Naive thymus-derived CD4-positive, alpha-beta T cell (primary cell): Measurements from ENCODE around the gene CTBP2. TPM values are rescaled to one million over a fixed set of nuclear protein-coding genes. Genes with fewer than 3 reads are reported as not detected.

Source experiments
- ATAC-seq: fragments of 150-1000 bp; cut with Tn5 transposase; 2 replicates; pipeline ENCODE4 v1.10.0; 2021; ENCODE audit warnings: mild to moderate bottlenecking, moderate library complexity
- CTCF ChIA-PET: fragments of 350-600 bp; sonication (Branson Sonifier 250); formaldehyde crosslinking; loops from one replicate; lab custom pipeline; 2021; ENCODE audit warnings: antibody characterized with exemption; lab: Charles Lee
- POLR2A ChIA-PET: fragments of 350-600 bp; sonication (Branson Sonifier 250); formaldehyde crosslinking; loops from one replicate; lab custom pipeline; 2021; ENCODE audit warnings: antibody characterized with exemption, inconsistent platforms; lab: Charles Lee
- DNase-seq, 9 donors: peaks; one replicate each; pipeline versions ENCODE4 v3.0.0 to v3.0.0-alpha.2; 2020 to 2022; ENCODE audit warnings: mixed read lengths in 1 of 9
- H3K27ac ChIP-seq: one replicate; pipeline ENCODE4 v1.7.0; 2013; ENCODE audit warnings: mild to moderate bottlenecking, low read depth, low read length, moderate library complexity
- H3K27me3 ChIP-seq, 2 donors: one replicate each; pipeline ENCODE4 v1.7.0; 2013; ENCODE audit warnings: low read length in 2 of 2, mild to moderate bottlenecking in 2 of 2, moderate library complexity in 2 of 2; ENCODE audit not compliant: control insufficient read depth in 2 of 2, insufficient read depth in 2 of 2
- H3K36me3 ChIP-seq, 3 experiments: 1 replicate in 2 of 3; 2 replicates in 1 of 3; pipeline ENCODE4 v1.7.0; 2013; ENCODE audit warnings: low read length in 3 of 3, mild to moderate bottlenecking in 3 of 3, moderate library complexity in 1 of 3; ENCODE audit not compliant: insufficient read depth in 3 of 3, control insufficient read depth in 2 of 3
- H3K4me1 ChIP-seq, 2 donors: one replicate each; pipeline ENCODE4 v1.7.0; 2013; ENCODE audit warnings: low read length in 2 of 2, mild to moderate bottlenecking in 2 of 2, moderate library complexity in 1 of 2; ENCODE audit not compliant: control insufficient read depth in 2 of 2, insufficient read depth in 2 of 2
- H3K4me3 ChIP-seq: 2 replicates; pipeline ENCODE4 v1.7.0; 2013; ENCODE audit warnings: mild to moderate bottlenecking, low read length
- H3K9me3 ChIP-seq, 3 experiments: 1 replicate in 2 of 3; 2 replicates in 1 of 3; pipeline ENCODE4 v1.7.0; 2013; ENCODE audit warnings: low read length in 3 of 3; ENCODE audit not compliant: control insufficient read depth in 2 of 3
- H3K27ac Mint-ChIP-seq, 9 donors: one replicate each; pipeline ENCODE4 v1.8.0; 2020 to 2022; ENCODE audit warnings: mixed read lengths in 9 of 9, mild to moderate bottlenecking in 8 of 9, moderate library complexity in 5 of 9, inconsistent platforms in 2 of 9
- H3K27me3 Mint-ChIP-seq, 5 donors: one replicate each; pipeline ENCODE4 v1.8.0; 2021 to 2022; ENCODE audit warnings: mixed read lengths in 5 of 5, mild to moderate bottlenecking in 1 of 5
- H3K36me3 Mint-ChIP-seq, 5 donors: one replicate each; pipeline ENCODE4 v1.8.0; 2020 to 2022; ENCODE audit warnings: mixed read lengths in 5 of 5, mild to moderate bottlenecking in 3 of 5, inconsistent platforms in 1 of 5
- H3K4me1 Mint-ChIP-seq, 7 donors: one replicate each; pipeline ENCODE4 v1.8.0; 2020 to 2022; ENCODE audit warnings: mixed read lengths in 7 of 7, mild to moderate bottlenecking in 3 of 7, inconsistent platforms in 1 of 7
- H3K4me3 Mint-ChIP-seq, 10 donors: one replicate each; pipeline ENCODE4 v1.8.0; 2020 to 2022; ENCODE audit warnings: mild to moderate bottlenecking in 10 of 10, mixed read lengths in 10 of 10, moderate library complexity in 6 of 10, inconsistent platforms in 2 of 10
- H3K9me3 Mint-ChIP-seq, 11 donors: one replicate each; pipeline ENCODE4 v1.8.0; 2020 to 2022; ENCODE audit warnings: mixed read lengths in 11 of 11, mild to moderate bottlenecking in 4 of 11, inconsistent platforms in 1 of 11, moderate library complexity in 1 of 11
- intact Hi-C, 2 donors: fragments of 100-400 bp; cut with micrococcal nuclease; formaldehyde crosslinking; loops; one replicate each; pipeline ENCODE4 v1.15.1; 2023
- polyA plus RNA-seq, 2 donors: library from polyadenylated mRNA; unstranded; fragments of 300-500 nt; fragmentation: Illumina TruSeq; gene quantifications; one replicate each; pipeline ENCODE4 v1.2.3, GENCODE V29; 2021
- total RNA-seq, 6 experiments: library from RNA in 5 of 6; stranded (reverse) in 5 of 6; gene quantifications; 1 replicate in 5 of 6; 2 replicates in 1 of 6; pipeline ENCODE4 v1.2.3 and lab custom pipeline; 2021 to 2026

The CTBP2 gene
- total and polyA plus RNA-seq, 7 experiments from 2014 or later, result 0.05 to 39.5 (median 1.7) TPM; not detected in 1

GRCh38 chr10:124987788-124988187 lies 172.6 kb downstream of the CTBP2 start:
- Mint-ChIP-seq H3K27ac (peak overlapping the region in 1 of 9 donors; percentile 21), H3K9me3 (no peaks in the 10 kb centered on the region), H3K4me3 (no peak overlapping the region), H3K36me3 (peaks cover 18 to 47% (median 37%) of the 10 kb centered on the region in 5 donors), H3K4me1 (peaks cover 0 to 12% (median 0%) of the 10 kb centered on the region in 7 donors), H3K27me3 (no peaks in the 10 kb centered on the region)
- intact Hi-C loops, result no loop called here
- ATAC-seq, result no peak
- Histone ChIP-seq H3K27ac (no peak overlapping the region), H3K36me3 (peaks cover 0 to 39% (median 0%) of the 10 kb centered on the region in 3 experiments), H3K27me3 (no peaks in the 10 kb centered on the region), H3K4me1 (no peaks in the 10 kb centered on the region), H3K9me3 (no peaks in the 10 kb centered on the region), H3K4me3 (no peak overlapping the region)
- POLR2A ChIA-PET, result no interaction called here
- CTCF ChIA-PET, result no interaction called here
- DNase-seq, result no peak

- no peaks in the 10 kb centered on the region for H3K9me3 ChIP-seq
- H3K4me1 ChIP-seq, result no peaks in the 10 kb centered on the region
- POLR2A ChIA-PET, result no interaction called here
- CTCF ChIA-PET, result no interaction called here
- peaks cover 0 to 13% (median 2%) of the 10 kb centered on the region in 7 donors for H3K4me1 Mint-ChIP-seq
- no peaks in the 10 kb centered on the region for H3K27me3 ChIP-seq
- H3K9me3 Mint-ChIP-seq, result no peaks in the 10 kb centered on the region
- H3K36me3 Mint-ChIP-seq, result peaks cover 20 to 54% (median 45%) of the 10 kb centered on the region in 5 donors
- H3K27me3 Mint-ChIP-seq, result no peaks in the 10 kb centered on the region
- DNase-seq (no peak), ATAC-seq (no peak)
- H3K36me3 ChIP-seq, result peaks cover 0 to 52% (median 0%) of the 10 kb centered on the region in 3 experiments
- no peak overlapping the region for H3K4me3 Mint-ChIP-seq
- intact Hi-C loops, result no loop called here
- H3K27ac ChIP-seq, result no peak overlapping the region
- H3K4me3 ChIP-seq, result no peak overlapping the region
- H3K27ac Mint-ChIP-seq, result no peak overlapping the region
Measured at GRCh38 chr10:124985162-124985561, 175.2 kb downstream of the CTBP2 start.

GRCh38 chr10:124984376-124984775 lies 176.0 kb downstream of the CTBP2 start:
- Histone ChIP-seq H3K4me3 (no peak overlapping the region), H3K4me1 (no peaks in the 10 kb centered on the region), H3K27me3 (no peaks in the 10 kb centered on the region), H3K36me3 (peaks cover 0 to 48% (median 0%) of the 10 kb centered on the region in 3 experiments), H3K9me3 (no peaks in the 10 kb centered on the region), H3K27ac (no peak overlapping the region)
- peaks cover 22 to 52% (median 43%) of the 10 kb centered on the region in 5 donors for H3K36me3 Mint-ChIP-seq
- H3K4me3 Mint-ChIP-seq, result no peak overlapping the region
- no peaks in the 10 kb centered on the region for H3K27me3 Mint-ChIP-seq
- H3K27ac Mint-ChIP-seq, result no peak overlapping the region
- DNase-seq (no peak), ATAC-seq (no peak)
- no peaks in the 10 kb centered on the region for H3K9me3 Mint-ChIP-seq
- intact Hi-C loops, result no loop called here
- ChIA-PET POLR2A (no interaction called here), CTCF (no interaction called here)
- H3K4me1 Mint-ChIP-seq, result peaks cover 0 to 13% (median 6%) of the 10 kb centered on the region in 7 donors

- intact Hi-C loops, result no loop called here
- H3K9me3 ChIP-seq, result no peaks in the 10 kb centered on the region
- Mint-ChIP-seq H3K4me3 (no peak overlapping the region), H3K4me1 (peaks cover under 1 to 13% (median 9%) of the 10 kb centered on the region in 7 donors), H3K27ac (peak overlapping the region in 3 of 9 donors; percentile 15 to 61 (median 19)), H3K9me3 (no peaks in the 10 kb centered on the region), H3K27me3 (no peaks in the 10 kb centered on the region), H3K36me3 (peaks cover 24 to 47% (median 39%) of the 10 kb centered on the region in 5 donors)
- DNase-seq (no peak), ATAC-seq (no peak)
- no peak overlapping the region for H3K27ac ChIP-seq
- H3K36me3 ChIP-seq, result peaks cover 0 to 48% (median 0%) of the 10 kb centered on the region in 3 experiments
- no peaks in the 10 kb centered on the region for H3K4me1 ChIP-seq
- no peak overlapping the region for H3K4me3 ChIP-seq
- no peaks in the 10 kb centered on the region for H3K27me3 ChIP-seq
- ChIA-PET CTCF (no interaction called here), POLR2A (no interaction called here)
Measured at GRCh38 chr10:124983321-124983720, 177.0 kb downstream of the CTBP2 start.

- H3K27me3 ChIP-seq, result no peaks in the 10 kb centered on the region
- H3K27ac ChIP-seq, result no peak overlapping the region
- H3K27me3 Mint-ChIP-seq, result no peaks in the 10 kb centered on the region
- H3K36me3 Mint-ChIP-seq, result peaks cover 14 to 42% (median 31%) of the 10 kb centered on the region in 5 donors
- H3K9me3 ChIP-seq, result no peaks in the 10 kb centered on the region
- CTCF ChIA-PET, result interaction anchor here (0.6 to 0.7 kb wide), 3 partner anchors 10 to 136 kb away, joined by 3 to 4 read pairs (median 3); no protein-coding TSS in a partner anchor
- no peak for ATAC-seq
- intact Hi-C loops, result no loop called here
- H3K4me1 Mint-ChIP-seq, result peaks cover 11 to 36% (median 20%) of the 10 kb centered on the region in 7 donors
- POLR2A ChIA-PET, result interaction anchor here (0.8 to 1.1 kb wide), 2 partner anchors 20 to 741 kb away, joined by 3 read pairs; partner anchors contain the start of gene EDRF1
- no peaks in the 10 kb centered on the region for H3K9me3 Mint-ChIP-seq
- peak overlapping the region in 2 of 9 donors; percentile 10 to 41 for H3K27ac Mint-ChIP-seq
- H3K4me3 Mint-ChIP-seq, result no peak overlapping the region
- DNase-seq, result no peak
- H3K4me3 ChIP-seq, result no peak overlapping the region
- peaks cover 0 to 41% (median 4%) of the 10 kb centered on the region in 3 experiments for H3K36me3 ChIP-seq
- H3K4me1 ChIP-seq, result peaks cover 0 to 23% of the 10 kb centered on the region in 2 donors
Measured at GRCh38 chr10:124978376-124978725, 182.0 kb downstream of the CTBP2 start.

GRCh38 chr10:124977648-124978375 lies 182.6 kb downstream of the CTBP2 start:
- H3K4me3 Mint-ChIP-seq, result no peak overlapping the region
- peaks cover 0 to 23% of the 10 kb centered on the region in 2 donors for H3K4me1 ChIP-seq
- intact Hi-C loops, result no loop called here
- peaks cover 10 to 42% (median 28%) of the 10 kb centered on the region in 5 donors for H3K36me3 Mint-ChIP-seq
- DNase-seq, result no peak
- H3K27ac Mint-ChIP-seq, result peak overlapping the region in 6 of 9 donors; percentile 0 to 56 (median 26)
- peaks cover 8 to 35% (median 20%) of the 10 kb centered on the region in 7 donors for H3K4me1 Mint-ChIP-seq
- no peaks in the 10 kb centered on the region for H3K9me3 ChIP-seq
- H3K4me3 ChIP-seq, result no peak overlapping the region
- H3K9me3 Mint-ChIP-seq, result no peaks in the 10 kb centered on the region
- H3K36me3 ChIP-seq, result peaks cover 0 to 35% (median 4%) of the 10 kb centered on the region in 3 experiments
- ChIA-PET POLR2A (no interaction called here), CTCF (interaction anchor here (0.6 kb wide), 2 partner anchors 11 to 137 kb away, joined by 3 to 4 read pairs; no protein-coding TSS in a partner anchor)
- ATAC-seq, result no peak
- no peaks in the 10 kb centered on the region for H3K27me3 ChIP-seq
- H3K27ac ChIP-seq, result no peak overlapping the region
- H3K27me3 Mint-ChIP-seq, result no peaks in the 10 kb centered on the region
